Left colon (tissue), 2 donors: ENCODE results near the gene RAB39A. TPM values are rescaled to one million over a fixed set of nuclear protein-coding genes. Genes with fewer than 3 reads are reported as not detected.
"Not testable (repeated sequence)": the region's sequence is repeated elsewhere in the genome, so short reads cannot be mapped to it uniquely, and the experiment has no call there.

Source experiments
- ATAC-seq: fragments of 200-7000 bp; cut with Tn5 transposase; one replicate; pipeline ENCODE4 v1.9.1; 2020; ENCODE audit warnings: mild to moderate bottlenecking, moderate library complexity
- DNase-seq, 2 donors: peaks; one replicate each; pipeline ENCODE4 v3.0.0-alpha.2; 2020
- intact Hi-C, 2 donors: fragments of 100-400 bp; cut with DNase I in 1 of 2; cut with micrococcal nuclease in 1 of 2; formaldehyde crosslinking; loops; one replicate each; pipeline versions ENCODE4 v1.11.2 to v1.14.0; 2022; cut with DNase I, micrococcal nuclease
- long read RNA-seq: library from polyadenylated mRNA; unstranded; transcript quantifications from one replicate; pipeline ENCODE4 v2.0.0, GENCODE V29; 2021
- total RNA-seq, 2 donors: library from RNA; stranded (reverse); fragmentation: NEBNext Ultra II Directional; extraction: Animal tissue kit (Norgen Biotek cat#: 25700); gene quantifications; one replicate each; pipeline ENCODE4 v1.2.1, GENCODE V29; 2021
- donor health status: DM: no; HTN: no; CAD: no.
- donor health status: DM: yes; HTN: yes; CAD: no.

Gene RAB39A, protein sequence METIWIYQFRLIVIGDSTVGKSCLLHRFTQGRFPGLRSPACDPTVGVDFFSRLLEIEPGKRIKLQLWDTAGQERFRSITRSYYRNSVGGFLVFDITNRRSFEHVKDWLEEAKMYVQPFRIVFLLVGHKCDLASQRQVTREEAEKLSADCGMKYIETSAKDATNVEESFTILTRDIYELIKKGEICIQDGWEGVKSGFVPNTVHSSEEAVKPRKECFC
- total RNA-seq: 1 to 10 TPM in 1 of 2 donors, under 1 TPM in 1; 0.31 to 1.3 TPM
- long read RNA-seq: 0 reads

DNA sequence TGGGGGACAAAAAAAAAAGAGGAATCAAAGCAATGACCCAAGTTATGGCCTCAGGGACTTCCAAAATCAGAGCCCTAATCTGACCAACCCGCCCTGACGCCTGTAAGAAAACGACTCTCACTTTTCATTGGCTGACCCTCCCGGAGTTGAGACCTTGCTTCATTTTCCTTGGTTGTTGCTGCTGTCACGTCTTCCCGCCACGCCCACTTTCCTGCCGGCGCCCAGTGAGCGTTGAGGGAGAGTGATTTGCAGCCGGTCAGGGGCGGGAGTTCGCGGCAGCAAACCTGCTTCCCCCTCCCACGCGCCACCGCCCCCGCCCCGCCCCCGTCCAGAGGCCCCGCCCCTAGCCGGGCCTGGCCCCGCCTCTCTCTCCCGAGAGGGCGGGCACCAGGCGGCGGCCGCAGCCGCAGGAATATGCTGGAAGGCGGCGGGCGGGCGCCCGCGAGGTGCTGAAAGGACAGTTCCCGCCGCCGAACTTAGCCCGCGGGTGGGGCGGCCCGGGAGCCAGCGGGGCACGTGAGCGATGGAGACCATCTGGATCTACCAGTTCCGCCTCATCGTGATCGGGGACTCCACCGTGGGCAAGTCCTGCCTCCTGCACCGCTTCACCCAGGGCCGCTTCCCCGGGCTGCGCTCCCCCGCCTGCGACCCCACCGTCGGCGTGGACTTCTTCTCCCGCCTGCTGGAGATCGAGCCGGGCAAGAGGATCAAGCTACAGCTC is at the start of gene RAB39A:
TSS of gene RAB39A (plus strand) at position 403 of the 721 bp plus-strand sequence. CDS start at position 524, 121 bp downstream.
- DNase-seq (peak; percentile 92 to 93), ATAC-seq (peak; percentile 97)
- intact Hi-C loops: no loop called here

DNA sequence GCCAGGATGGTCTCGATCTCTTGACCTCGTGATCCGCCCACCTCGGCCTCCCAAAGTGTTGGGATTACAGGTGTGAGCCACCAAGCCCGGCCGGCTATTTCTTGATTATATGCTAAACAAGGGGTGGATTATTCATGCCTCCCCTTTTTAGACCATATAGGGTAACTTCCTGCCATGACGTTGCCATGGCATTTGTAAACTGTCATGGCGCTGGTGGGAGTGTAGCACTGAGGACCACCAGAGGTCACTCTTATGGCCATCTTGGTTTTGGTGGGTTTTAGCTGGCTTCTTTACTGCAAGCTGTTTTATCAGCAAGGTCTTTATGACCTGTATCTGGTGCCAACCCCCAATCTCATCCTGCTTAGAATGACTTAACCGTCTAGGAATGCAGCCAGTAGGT is 46.8 kb upstream of the RAB39A start:
- ATAC-seq, DNase-seq, intact Hi-C loops: not testable (repeated sequence)

DNA sequence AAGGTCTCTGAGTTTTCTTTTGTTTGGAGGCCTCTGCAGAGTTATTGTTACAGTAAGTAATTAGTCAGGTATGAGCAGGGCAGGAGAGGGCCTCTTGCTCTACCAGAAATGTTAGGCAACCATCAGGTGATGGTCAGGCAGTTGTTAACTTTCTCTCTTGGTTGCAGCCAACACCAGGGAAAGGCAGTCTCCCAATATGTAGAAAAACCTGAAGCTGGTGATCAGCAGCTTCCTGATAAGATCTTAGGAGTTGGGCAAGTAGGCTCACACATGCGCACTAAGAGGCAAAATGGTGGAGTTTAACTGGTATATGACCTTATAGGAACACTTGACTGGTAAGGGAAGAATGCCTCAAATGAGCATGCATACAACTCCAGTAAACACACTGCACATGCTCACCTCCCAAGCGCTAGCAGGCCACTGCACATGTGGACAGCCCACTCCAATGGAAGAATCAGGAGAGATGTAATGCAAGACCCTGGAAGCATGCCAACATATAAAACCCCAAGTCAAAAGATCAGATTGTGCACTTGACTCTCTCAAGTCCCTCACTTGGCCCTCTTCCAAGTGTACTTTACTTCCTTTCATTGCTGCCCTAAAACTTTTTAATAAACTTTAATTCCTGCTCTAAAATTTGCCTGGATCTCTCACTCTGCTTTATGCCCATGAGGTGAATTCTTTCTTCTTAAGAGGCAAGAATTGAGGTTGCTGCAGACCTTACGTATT is 46.0 kb upstream of the RAB39A start:
- DNase-seq (no peak), ATAC-seq (peak; percentile 23)
- intact Hi-C loops: no loop called here

DNA sequence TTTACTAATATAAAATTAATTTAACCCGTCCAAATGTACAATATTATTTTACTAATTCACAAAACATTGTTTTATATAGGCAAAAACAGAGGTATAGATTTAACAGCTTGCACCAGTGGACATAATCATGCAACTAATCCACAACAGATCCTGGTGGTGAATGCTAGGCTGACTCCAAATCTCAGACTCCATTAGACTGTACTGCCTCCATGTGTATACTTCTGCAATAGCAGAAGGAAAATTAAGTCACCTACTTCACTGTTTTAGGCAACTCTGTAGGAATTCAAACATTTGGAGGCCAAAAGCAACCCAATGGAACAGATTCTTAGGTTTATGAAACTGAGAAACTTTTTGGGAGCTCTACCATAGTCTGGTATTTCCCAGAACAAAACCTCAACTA is 30.0 kb upstream of the RAB39A start:
- DNase-seq (no peak), ATAC-seq (peak; percentile 81)
- intact Hi-C loops: loop anchor here in 1 of 2 donors (10.0 kb wide), 1 partner anchor 323 kb away; no protein-coding TSS in a partner anchor

DNA sequence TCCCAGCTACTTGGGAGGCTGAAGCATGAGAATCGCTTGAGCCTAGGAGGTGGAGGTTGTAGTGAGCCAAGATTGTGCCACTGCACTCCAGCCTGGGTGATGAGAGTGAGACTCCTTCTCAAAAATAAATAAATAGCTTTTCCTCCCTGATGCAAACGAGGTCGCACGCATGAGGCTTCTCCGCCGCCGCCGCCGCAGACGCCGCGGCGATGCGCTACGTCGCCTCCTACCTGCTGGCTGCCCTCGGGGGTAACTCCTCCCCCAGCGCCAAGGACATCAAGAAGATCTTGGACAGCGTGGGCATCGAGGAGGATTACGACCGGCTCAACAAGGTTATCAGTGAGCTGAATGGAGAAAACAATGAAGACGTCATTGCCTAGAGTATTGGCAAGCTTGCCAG is 20.0 kb upstream of the RAB39A start:
- DNase-seq: no peak
- no peak for ATAC-seq
- intact Hi-C loops: no loop called here

DNA sequence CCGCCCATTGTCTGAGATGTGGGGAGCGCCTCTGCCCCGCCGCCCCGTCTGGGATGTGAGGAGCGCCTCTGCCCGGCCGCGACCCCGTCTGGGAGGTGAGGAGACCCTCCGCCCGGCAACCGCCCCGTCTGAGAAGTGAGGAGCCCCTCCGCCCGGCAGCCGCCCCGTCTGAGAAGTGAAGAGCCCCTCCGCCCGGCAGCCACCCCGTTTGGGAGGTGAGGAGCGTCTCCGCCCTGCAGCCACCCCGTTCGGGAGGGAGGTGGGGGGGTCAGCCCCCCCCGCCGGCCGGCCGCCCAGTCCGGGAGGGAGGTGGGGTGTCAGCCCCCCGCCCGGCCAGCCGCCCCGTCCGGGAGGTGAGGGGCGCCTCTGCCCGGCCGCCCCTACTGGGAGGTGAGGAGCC is 15.8 kb upstream of the RAB39A start:
- intact Hi-C loops, ATAC-seq, DNase-seq: not testable (repeated sequence)

DNA sequence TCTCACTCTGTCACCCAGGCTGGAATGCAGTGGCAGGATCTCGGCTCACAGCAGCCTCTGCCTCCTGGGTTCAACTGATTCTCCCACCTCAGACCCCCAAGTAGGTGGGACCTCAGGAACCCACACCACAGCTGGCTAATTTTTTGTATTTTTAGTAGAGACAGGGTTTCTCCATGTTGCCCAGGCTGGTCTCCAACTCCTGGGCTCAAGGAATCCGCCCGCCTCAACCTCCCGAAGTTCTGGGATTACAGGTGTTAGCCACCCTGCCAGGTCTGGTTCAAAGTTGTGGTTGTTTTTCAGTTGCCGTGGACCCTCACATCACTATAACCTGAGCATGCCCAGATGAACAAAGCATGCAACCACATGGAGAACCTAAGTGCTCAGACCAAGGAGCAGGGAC is 13.0 kb upstream of the RAB39A start:
- ATAC-seq (no peak), DNase-seq (no peak)
- intact Hi-C loops: no loop called here

DNA sequence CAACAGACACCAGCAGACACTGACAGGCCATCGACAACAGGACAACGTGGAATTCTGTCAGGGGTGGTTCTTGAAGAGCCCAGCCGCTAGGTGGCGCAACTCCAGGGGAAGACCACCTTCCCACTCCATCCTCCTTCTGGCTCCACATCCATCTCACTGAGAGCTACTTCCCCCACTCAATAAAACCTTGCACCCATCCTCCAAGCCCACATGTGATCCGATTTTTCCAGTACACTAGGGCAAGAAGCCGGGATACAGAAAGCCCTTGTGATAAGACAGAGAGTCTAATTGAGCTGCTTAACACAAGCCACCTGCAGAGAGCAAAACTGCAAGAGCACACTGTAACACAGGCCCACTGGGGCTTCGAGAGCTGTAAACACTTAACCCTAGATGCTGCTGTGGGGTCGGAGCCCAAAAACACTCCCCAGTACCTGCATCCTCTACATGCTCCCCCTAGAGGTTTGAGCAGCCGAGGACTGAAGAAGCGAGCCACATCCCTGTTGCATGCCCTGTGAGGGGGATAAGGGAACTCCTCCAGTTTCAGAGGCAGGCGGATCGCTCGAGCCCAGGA is 11.5 kb upstream of the RAB39A start:
- peak in 1 of 2 donors; percentile 9 for DNase-seq
- no peak for ATAC-seq
- intact Hi-C loops: no loop called here

DNA sequence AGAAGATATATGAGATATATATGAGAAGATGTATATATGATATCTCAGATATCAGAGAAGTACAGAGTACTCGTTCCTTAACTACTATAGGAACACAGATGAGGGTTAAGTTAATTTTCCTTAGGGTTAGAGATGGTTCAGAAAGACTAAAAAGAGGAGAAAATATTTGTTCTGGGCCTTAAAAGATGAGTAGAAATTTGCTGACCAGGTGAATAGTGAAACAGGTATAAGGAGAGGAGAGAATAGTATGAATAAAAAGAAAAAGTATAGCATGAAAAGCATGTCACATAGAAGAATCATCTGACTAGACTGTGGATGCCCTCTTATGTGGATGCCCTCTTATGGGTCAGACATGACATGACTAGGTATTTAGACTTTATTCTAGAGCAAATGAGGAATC is 6.3 kb upstream of the RAB39A start:
- no peak for ATAC-seq
- intact Hi-C loops: no loop called here

DNA sequence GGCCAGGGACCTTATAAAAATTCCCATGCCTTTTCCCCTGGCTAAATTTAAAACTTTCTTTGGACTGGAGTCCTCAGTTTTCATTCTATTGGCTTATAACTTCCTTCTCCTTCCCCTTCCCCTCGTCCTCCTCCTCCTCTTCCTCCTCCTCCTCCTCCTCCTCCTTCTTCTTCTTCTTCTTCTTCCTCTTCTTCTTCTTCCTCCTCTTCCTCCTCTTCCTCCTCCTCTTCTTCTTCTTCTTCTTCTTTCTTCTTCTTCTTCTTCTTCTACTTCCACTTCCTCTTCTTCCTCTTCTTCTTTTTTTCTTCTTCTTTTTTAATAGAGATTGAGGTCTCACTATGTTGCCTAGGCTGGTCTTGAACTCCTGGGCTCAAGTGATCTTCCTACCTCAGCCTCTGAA is 4.7 kb upstream of the RAB39A start:
- ATAC-seq, intact Hi-C loops, DNase-seq: not testable (repeated sequence)

More for the DNA sequence above, 6.3 kb upstream of the RAB39A start:
- DNase-seq: no peak

DNA sequence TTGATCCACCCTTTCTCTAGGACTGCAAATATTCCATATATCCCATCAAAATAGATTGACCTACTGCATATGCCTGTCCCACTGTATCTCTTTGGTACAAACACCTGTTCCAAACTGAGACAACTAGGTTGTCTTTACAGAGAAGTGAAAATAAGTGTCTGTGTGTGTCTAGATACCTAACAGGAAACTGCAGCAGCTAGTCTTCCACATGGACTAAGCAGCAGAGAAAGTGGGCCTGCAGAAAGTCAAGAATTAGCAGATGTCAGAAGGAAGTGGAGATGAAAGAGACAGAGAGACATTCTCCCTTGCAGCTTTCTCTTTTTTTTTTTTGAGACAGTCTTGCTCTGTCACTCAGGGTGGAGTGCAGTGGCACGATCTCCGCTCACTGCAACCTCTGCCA is 3.9 kb upstream of the RAB39A start:
- intact Hi-C loops: no loop called here
- DNase-seq: no peak
- ATAC-seq: no peak

DNA sequence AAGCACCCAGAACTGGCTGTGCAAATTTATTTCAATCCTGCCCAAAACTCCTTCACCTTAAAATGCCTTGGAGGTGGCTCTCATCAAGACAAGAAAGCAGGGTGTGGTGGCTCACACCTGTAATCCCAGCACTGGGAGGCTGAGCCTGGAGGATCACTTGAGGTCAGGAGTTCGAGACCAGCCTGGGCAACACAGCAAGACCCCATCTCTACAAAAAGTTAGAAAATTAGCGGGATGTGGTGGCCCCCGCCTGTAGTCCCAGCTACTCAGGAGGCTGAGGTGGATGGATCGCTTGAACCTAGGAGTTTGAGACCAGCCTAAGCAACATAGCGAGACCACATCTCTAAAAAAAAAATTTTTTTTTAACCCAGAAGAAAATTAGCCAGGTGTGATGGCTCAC is 689 bp upstream of the RAB39A start:
- intact Hi-C loops: no loop called here
- DNase-seq (no peak), ATAC-seq (no peak)

DNA sequence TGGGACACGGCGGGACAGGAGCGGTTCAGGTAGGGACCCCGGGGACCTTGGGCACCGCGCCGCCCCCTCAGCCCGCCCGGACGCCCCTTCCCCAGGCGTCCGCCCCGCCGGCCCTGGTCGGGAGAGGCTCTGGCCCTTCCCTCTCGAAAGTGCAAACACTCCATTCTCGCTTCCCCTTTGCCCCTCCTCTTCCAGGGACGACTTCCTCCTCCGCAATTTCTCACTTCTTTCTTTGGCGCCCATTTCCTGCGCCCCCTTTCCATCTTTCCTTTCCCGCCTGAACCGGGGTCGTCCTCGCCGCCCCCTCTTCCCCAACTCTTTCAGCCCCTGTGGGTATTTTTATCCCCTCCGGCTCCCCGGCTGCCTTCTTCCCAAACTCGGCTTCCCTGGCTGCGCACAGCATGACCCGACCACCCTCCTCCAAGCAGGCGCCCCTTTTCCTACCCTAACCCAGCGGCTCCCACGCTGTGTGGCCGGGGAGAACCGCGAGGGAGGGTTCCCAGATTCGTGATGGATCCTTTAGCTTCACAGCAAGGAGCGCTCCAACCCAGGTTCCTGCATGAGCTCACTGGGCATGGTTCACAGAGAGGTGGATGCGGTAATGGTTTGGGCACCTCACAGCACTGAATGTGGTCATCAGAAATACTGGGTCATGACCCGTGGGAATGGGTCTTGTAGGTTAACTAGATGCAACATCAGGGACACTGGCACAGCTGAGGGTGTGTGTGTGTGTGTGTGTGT is 689 bp downstream of the RAB39A start:
- ATAC-seq: peak; percentile 29
- DNase-seq: no peak
- intact Hi-C loops: no loop called here

DNA sequence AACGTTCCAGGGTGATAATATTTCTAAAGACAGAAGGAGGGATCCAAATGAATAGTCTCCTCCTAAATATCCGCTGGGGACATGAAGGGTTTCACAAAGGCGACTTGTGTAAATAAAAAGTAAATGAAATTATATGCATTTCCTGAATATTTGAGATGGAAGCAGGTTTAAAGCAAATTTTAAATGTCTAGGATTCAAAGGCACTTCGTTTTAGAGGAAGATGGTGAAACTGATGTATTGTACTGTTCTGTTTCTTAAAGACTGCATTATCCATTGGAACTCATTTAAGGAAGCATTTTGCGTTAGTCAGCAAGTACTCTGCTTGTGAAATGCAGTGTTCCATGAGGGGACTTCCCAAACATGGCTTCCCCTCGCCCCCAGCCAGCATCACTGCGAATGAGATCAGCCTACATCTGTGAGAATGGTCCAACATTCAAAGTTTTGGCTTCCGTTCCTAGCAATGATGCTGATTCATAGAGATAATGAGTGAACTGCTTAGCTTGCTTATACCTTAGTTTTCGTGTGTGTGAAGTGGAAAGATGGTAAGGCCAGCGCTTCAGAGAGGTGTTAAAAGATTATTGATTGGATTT is 1.5 kb downstream of the RAB39A start:
- no peak for ATAC-seq
- DNase-seq: peak in 1 of 2 donors; percentile 9
- intact Hi-C loops: no loop called here

DNA sequence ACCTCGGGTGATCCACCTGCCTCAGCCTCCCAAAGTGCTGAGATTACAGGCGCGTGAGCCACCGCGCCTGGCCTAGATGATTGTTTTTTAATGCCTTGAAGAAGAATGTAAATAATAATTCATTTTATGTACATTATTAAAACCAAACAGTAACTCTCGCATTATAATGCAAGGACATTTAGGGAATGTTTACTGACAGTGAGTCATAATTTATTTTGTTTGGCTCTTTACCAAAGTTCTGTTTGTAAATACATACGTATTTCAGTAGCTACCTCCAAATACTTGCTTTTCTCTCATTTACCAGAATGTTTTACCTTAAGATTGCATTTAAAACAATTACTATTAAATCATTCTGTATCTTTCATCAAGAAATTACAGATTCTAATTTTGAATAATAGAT is 3.0 kb downstream of the RAB39A start:
- no peak for ATAC-seq
- intact Hi-C loops: no loop called here
- DNase-seq: no peak

DNA sequence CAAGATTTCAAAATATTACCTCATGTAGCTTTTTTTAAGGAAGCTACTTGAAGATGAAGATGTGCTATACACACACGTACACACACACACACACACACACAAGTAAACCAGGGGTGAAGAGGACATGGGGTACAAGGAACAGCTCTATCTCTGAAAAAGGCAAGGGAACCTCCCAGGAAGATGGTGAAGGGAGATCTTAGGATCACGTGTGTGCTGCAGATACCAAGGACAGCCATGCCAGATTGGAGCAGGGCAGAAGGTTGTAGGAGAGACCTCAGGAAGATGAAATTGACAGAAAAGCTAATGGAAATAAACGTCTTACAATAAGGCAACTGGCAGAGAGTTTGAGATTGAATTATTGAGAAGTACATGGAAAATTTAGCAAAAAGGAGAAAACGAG is 19.7 kb downstream of the RAB39A start:
- intact Hi-C loops: no loop called here
- no peak for ATAC-seq

DNA sequence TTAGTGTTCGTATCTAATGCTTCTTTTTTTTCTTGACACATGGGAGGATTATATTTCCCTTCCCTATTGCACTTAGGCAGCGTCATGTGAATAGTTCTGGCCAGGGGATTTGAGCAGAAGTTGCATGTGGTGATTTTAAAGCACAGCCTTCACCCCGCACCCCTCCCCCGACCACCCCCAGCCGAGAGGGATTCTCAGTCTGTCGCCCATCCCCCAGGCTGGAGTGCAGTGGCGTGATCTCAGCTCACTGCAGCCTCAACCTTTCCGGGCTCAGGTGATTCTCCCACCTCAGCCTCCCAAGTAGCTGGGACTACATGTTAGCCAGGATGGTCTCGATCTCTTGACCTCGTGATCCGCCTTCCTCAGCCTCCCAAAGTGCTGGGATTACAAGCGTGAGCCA is 20.1 kb downstream of the RAB39A start:
- intact Hi-C loops, DNase-seq, ATAC-seq: not testable (repeated sequence)

More for the DNA sequence above, 19.7 kb downstream of the RAB39A start:
- DNase-seq: no peak

DNA sequence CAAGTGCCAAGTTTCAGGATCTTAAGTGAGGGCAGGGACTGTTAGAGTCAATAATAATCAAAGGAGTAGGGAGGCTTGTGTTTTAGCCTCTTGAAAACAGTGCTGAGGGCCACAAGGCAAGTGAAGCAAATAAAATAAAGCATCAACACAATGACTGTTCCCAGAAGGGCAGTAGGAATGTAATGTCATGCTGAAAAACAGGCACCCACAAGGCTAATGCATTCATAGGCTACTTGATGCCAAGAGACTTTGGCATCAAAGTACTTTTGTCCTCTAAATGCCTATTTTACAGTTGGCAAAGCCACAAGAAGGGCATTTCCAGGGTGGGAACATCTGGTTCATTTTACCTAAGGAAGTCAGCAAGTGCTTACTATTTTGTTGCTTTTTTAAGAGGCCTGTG is 22.9 kb downstream of the RAB39A start:
- ATAC-seq (no peak), DNase-seq (no peak)
- intact Hi-C loops: no loop called here
